Measurements from ENCODE around the gene SUMF1.

The SUMF1 gene

DNA sequence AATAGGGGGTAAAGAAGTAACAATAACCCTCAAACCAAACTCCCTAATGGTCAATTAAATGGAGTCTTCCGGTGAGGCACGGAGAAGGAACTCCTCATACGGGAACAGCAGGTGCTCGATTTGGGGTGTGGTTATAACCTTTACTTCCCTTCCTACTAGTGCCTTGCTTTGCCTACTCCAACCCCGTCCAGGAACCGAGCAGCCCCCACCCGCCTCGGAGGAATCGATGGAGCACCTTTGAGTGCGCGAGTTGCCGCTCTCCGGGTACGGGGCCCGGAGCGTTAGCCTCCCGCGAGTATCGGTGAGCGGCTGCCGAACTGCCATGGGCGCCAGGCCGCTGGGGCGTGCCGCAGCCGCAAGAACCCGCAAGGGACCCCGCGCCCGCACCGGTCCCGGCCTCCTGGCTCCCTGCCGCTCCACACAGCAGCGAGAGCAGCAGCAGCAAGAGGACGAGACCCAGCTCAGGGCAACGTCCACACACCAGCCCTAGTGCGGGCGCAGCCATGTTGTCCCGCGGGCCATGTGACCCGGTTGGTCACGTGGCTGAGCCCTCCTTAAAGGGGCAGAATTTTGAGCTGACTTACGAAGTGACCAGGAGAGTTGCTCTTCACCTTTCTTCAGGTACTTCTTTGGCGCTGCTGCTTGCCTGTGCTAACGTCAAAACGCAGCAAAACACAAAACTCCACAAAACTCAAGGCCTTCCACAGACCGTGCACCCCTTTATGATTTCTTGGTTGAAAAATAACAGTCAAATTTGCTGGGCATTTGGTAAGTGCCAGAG, at the start of gene SUMF1:
SUMF1 (minus strand) TSS at position 529 of the 781 bp plus-strand sequence; CDS start at position 505, 24 bp downstream.
- DNase-seq, result peak; percentile 86

DNA sequence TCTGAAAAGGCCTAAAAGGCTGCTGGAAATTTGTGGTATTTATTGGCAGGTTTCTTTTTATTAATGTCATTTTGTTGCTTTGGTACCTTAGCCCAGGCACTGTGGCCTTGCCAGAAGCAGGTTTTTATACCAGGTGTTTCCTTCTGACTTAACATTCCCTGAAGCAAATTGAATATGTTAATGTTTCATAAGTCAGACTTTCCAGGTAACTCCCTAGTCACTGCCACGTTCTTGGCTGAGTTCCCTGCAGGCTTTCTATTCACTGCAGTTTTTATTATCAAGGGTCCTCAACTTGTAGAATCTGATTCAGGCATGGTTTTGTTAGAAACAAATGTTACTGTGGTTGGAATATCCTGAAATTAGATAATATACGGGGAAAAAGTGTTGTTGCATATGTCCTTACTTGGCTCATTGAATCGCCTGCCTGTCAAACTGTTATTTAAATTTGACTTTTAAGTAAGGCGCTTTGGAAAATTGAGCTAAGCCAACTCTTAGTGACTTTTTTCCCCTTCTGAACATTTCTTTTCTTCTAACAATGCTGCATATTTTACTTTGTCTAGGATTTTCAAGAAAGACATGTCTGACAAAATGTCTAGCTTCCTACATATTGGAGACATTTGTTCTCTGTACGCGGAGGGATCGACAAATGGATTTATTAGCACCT, 49.0 kb upstream of the SUMF1 start:
- DNase-seq, result no peak

DNA sequence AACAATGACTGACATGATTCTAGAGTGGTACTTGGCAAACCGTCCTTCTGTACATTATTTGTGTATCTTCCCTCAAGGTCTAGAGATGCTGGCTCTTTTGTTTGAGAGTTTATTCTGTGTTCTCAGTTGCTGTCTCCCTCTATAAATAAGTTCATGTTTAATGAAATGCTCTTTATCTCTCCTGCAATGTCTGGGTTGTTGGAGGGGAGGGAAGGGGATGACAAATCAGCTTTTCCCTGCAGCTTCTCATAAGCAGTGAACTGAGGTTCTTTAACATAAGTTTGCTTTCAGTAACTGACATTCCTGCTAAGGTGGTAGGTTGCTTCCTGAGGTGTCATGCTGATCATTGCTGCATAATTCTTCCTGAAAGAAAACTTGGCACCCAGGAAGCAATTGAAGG, 47.8 kb upstream of the SUMF1 start:
- DNase-seq, result no peak

DNA sequence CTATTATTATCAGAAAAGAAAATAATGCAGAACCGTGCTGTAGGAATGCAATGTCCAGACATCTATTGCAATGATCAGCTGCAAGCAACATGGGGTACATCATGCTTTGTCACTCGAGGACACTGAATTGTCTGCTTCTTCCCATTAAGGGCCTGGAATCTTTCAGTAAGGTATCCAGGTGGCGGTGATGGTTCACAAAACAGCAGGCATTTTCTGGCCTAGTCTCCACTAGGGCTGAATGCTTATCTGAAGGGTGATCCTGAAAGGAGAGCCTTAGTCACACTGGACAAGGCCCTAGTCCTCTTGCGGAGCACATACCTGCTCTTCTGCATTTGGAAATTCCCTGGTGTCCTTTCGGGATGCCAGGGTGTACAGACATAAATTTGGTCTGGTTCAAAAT, 47.3 kb upstream of the SUMF1 start:
- no peak for DNase-seq

DNA sequence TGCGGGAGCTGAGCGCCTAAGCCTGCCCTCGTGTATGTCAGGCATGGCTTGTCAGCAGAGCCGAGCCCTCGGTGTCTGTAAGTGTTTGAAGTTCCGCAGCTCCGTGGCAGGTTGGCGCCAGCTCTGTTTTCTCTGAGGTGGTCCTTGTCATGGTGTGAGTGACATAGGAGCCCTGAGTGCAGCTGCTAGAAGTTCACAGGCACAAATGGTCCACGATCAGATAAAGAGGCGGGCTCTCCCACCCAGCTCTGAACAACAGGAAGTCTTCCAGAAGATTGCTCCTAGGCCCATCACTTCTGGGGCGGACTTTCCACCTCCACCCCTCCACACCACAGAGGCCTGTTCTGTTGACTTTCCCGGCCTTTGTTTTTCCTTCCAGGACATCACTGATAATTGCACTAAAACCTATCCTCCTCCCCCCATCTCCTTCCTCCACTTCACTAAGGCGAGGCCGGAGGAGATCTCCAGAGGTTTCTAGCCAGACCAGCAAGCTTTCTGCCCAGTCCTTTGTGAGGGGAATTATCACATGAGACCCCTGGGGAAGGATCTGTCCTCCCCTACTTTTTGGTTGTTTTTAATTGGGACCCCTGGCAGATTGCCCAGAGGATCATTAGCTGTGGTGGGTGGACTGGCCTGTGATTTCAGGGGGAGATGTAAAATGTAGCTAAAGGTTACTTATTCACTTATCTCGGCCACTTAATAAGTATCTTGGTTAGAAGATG, 46.0 kb upstream of the SUMF1 start:
- peak; percentile 63 for DNase-seq

DNA sequence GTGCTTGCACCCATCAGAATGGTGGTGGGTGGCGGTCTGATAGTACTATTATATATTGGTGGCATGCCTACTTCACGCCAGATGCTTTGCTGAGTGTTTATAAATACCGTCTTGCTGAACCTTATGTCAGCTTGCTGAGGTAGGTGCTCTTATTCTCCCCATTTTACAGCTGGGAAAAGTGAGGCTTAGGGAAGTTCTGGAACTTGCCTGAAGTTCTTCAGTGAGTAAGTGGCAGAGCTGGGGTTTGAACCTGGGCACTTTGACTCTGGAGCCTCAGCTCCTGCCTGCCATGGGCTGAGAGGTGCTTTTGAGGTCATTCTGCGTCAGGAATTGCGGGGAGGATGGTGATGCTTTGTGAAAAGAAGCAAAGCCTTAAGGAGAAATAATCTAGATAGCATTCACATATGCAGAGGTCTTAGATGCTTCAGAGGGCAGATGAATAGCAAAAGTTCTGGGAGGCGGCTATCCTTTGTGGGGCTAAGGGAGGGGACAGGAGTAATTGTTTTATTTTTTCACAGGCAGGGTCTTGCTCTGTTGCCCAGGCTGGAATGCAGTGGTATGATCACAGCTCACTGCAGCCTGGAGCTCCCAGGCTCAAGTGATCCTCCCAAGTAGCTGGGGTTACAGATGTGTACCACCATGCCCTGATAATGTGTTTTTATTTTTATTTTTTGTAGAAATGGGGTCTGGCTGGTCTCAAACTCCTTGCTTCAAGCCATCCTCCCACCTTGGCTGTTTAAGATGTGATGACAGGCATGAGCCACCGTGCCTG, 44.6 kb upstream of the SUMF1 start:
- no peak for DNase-seq

DNA sequence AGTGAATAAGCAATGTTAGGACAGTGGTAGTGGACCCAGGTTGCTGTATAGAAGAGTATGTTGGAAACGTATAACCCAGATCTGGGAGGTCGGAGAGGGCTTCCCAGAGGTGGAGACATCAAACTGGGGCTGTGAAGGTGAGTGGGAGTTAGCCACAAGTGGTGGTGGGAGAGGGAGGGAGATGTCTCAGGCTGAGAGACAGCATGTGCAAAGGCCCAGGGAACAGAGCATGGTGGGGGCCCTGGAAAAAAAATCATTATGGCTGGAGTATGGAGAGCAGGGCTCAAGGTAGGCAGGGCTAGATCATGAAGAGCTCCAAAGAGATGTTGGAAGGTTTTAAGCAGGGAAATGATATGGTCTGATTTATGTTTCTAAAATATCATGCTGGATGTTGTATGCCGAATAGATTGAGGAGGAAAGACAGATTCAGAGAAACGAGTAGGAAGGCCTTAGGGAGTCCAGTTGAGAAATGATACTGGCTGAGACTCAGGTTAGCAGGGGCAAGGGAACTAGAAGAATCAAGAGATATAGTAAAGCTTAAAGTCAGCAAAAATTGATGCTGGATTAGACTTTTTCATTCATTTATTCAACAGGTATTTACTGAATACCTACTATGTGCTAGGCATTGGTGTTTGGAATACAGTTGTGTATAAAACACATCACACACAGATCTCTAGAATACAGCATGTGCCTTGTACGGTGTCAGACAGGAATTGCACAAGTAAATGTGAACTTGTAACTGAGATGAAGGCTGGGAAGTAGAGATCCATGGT, 43.1 kb upstream of the SUMF1 start:
- no peak for DNase-seq

DNA sequence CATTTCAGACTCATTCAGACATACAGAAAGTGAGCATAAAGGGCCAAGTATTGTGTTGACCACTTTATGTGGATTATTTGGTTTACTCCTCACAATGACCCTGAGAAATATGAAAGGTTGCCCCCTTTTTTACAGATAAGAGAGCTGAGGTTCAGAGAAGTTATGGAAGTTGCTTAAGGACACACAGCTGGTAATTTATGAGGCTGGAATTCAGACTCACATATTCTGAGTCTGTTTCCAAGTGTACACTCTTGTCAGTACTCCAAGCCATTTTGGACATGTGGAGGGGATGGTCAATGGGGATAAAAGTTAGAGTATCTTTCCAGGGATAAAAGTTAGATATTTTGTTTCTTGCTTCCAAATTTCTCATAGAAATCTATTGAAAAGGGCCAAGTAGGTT, 42.0 kb upstream of the SUMF1 start:
- DNase-seq, result no peak

DNA sequence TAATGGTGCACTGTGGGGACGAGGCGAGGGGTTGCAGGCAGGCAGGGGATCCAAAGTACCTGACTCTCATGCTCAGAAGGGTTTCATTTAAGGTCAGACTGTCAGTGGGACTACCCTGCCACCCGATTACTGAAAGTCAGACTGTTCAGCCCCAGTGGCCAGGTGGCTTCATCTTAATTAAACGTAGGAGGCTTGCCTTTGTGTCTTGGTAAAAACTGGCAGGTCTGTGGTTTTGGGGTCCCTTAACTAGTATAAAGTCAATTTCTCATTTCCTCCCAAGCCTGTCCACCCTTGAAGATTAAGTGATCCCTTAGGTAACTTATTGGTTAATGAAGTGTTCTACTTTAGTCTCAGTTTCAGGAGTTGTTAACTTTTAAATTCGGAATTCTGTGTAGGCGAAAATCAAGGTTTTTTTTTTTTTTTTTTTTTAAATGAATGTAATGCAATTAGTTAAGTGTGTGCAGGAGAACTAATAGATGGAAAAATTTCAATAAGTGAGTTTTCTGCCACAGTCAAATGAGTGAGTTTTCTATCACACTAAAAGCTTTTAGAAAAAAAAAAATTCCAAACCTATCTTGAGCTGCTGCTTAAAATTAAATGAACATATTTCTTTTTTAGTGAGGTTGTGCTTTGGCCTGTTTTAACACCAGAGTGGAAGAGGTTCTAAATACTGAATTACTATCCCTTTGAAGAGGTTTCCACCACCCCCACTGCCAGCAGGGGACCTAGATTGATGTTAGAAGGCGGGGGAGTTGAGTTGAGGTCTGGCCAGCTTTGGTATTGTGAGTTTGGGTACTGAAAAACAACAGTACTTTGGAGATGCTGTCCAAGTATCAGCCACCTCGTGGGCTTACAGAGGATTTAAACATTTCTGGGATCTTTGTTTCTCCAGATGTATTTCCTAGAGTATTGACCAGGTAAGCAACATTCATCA, 41.2 kb upstream of the SUMF1 start:
- DNase-seq, result no peak

DNA sequence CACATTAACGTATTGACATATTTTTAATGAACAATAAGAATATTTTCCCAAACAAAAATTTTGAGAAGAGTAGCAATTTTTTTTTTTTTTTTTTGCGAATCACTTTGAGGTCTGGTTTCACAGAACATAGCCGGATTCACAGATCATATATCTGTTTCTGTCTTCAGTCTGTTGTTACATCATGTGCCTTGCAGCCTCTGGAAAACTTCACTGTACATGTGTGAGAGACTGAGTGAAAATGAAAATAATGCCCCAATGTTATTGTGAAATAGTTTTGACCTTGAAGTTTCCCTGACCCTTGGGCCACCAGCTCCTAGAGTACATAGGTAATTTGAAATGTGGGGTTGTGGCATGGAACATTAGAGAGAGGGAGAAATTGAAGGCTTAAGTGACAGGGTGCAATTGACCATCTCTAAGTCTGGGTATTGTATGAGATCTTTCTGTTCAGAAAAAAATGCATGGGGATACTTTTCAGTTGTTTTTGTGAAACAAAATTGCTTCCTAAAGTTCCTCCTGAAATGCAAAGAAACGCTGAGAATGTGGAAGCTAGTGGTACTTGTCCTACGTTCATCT, 40.0 kb upstream of the SUMF1 start:
- no peak for DNase-seq

DNA sequence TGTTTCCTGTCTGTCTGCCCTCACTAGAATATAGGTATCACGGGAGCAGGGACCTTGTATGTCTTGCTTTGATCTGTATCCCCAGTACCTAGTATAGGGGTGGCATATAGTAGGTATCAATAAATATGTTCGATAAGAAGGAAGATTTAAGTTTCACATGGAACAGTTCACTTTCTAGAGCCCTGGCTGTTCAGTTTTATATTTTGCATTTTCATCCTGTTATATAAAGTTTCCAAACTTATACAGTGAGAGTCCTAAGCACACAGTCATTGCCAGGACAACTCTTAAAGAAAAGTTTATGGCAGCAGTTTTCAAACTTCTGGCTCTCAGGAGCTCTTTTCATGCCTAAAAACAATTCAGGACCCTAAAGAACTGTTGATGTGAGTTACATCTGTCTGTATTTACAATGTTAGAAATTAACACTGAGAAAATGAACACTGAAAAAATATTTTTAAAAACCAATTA, 39.5 kb upstream of the SUMF1 start:
- DNase-seq, result no peak

DNA sequence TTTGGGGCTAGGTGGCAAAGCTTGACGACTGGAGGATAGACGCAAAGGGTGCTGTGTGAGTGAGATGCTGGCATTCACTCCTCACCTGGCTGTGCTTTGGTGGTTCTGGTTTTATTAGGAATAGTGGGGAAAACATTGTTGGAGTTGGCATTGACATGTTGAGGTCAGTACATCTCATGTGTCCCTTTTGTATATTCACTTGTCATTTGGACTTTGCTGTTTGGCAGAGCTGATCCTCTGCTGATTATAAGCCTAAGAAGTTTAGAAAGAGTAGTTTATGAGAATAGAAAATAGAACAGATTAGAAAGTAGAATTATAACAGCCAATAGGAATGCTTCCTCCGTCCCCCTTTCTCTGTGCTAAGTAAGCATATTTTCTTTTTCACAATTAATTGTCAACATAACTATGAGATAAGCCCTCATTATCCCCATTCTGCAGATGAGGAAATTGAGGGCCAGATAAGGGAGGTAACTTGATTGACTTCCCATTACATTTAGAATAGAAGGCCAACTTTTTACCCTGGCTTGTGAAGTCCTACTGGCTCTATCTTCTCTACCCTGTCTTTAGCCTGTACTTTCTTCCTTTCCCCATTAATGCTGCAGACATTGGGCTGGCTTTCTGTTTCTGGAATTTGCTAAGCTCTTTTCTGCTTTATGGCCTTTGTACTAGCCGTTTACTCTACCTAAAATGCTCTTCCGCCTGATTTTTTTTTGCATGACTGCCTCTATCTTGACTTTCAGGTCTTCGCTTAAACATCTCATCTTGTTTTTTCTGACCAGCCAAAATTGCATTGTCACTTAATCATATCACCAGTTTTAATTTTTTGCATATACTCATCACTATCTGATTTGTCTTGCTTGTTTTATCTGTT, 38.9 kb upstream of the SUMF1 start:
- DNase-seq, result no peak

DNA sequence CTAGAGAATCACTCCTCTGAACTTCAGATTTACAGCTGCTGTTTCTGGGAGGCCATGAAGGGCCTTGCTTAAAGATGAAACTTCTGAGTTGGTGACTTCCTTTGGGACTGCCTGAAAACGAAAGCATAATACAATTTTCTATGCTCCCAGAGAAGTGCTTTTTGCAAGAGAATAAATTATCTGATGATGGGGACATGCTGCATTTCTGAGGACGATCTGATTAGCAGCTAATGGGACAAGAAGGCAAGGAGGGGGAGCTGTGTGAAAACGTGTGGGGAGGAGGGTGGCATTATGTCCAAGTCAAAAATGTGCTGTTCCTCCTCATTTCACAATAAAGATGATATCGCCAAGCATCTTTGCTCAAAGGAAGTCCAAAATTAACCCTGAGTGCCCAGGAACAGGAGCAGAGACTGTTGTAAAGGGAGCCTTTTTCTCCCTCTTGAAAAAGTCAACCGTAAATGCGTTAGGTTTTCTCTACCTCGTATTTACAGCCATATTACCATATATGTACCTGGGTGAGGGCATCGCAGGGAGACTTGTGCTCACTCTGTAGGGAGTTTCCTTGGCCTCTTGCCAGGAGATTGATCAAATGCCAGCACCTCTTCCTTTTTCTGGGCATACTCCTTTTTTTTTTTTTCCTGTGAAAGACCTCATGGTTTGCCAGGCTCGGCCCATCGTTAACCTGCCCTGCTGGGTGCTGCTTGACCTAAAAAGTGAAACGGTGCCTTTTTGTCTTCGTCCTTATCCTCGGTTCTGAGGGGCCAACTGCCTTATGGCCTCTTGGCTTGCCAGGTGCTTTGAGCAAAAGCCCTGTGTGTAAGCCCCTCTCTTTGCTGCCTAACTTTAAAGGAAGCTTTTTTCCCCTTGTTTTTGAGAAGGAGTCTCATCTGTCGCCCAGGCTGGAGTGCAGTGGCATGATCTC, 37.5 kb upstream of the SUMF1 start:
- DNase-seq, result no peak

DNA sequence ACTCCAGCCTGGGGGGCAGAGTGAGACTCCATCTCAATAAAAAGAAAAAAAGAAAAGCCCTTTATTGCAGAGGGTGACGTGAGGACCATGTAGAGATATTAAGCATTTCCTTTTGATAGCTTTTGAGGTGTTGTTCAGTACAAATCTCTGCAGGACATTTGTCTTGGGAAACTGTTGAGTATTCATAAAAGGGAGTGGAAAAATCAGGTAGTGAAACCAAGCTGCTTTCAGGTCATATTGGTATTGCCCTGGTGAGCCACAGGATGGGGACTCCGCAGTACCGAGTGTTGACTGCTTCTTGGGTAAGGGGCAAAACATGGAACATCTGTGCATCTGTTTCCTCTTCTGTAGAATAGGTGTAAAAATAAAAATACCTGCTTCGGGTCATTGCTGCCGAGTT, 36.0 kb upstream of the SUMF1 start:
- no peak for DNase-seq

DNA sequence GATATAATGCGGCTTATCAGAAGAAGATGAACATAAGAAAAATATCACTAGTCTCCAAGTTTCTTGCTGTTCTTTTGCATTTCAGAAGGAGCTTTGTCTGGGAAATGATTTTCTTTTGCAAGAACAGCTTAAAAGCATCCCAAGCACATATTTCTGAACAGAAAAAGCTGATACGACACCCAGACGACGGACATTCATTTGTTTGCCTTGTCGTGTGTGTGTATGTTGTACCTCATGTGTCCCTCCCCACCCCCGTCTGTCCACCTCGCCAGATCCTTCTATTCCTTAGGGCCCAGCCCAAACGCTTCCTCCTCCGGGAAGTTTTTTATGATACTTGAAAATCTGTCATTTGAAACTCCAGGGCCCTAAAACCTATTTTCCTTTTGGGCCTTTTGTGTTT, 34.9 kb upstream of the SUMF1 start:
- DNase-seq, result no peak

DNA sequence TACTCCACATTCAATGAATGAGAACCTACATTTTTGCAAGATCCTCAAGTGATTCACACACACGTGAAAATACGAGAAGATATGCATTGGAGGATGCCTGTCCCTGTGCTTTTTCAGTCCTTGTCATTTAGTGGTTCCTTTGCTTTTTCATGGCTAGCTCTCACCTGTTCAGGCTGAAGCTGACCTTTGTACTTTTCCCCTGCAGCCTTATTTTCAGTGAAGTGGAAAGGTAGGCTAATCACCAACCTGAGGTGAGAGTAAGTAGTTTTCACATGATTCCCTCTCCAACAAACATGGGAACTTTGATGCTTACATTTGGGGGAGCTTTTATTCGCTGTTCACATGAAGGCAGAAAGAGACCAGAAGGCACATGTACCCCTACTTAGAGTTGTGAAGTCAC, 34.4 kb upstream of the SUMF1 start:
- DNase-seq, result no peak

DNA sequence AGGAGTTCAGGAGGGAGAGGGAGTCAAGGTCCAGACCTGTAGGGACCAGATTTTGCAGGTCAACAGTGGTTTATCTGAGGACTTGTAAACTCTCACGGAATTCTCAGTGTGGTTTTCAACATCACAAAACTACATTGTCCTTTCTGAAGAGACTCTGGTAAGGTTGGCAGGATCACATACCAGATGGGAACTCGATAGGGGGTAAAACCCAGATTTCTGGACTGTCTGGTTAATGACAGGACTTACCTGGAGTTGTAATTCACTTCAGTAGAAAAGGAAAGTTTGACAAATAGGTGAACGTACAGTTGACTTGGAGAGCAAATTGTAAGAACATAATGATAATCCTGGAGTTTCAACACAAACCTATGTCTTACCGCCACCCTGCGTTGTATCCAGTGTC, 31.4 kb upstream of the SUMF1 start:
- DNase-seq, result no peak

DNA sequence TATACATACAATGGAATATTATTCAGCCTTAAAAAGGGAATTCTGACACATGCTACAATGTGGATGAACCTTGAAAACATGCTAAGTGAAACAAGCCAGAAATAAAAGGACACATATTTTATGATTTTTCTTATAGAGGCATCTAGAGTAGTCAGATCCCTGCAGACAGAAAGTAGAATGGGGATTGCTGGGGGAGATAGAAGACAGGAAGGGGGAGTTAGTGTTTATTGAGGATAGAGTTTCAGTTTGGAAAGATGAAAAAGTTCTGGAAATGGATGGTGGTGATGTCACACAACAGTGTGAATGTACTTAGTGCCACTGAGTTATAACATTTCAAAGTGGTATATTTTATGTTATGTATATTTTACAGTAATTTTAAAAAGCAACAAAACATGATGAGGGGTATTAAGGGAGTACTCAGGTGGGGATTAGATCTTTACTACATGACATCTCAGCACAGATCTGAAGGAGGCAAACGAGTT, 30.8 kb upstream of the SUMF1 start:
- DNase-seq, result no peak

Measured in islet precursor cell (in vitro differentiated cells).